Retinal pigment epithelial cell (primary cell): ENCODE results near the gene GMCL1.
"Not testable (repeated sequence)": the region's sequence is repeated elsewhere in the genome, so short reads cannot be mapped to it uniquely, and the experiment has no call there.

Experiments
- DNase-seq: peaks from one replicate; pipeline ENCODE4 v3.0.0-alpha.2; 2010; ENCODE audit warnings: low read depth
- H3K4me3 ChIP-seq: 2 replicates; pipeline ENCODE4 v1.5.1; 2011; ENCODE audit warnings: mild to moderate bottlenecking, low read length, control low read depth, moderate library complexity
- CTCF ChIP-seq: conservative IDR thresholded peaks from 2 replicates; pipeline ENCODE4 v1.5.1; 2011; ENCODE audit warnings: low read depth, low read length, control low read depth, inconsistent platforms

The GMCL1 gene

GRCh38 chr2:69798290-69798908, 31.1 kb upstream of the GMCL1 start:
- H3K4me3 ChIP-seq, result peak overlapping the region; percentile 26
- no peak for TF ChIP-seq CTCF
- no peak for DNase-seq

GRCh38 chr2:69798909-69799526, 30.4 kb upstream of the GMCL1 start:
- TF ChIP-seq CTCF, result no peak
- DNase-seq, result peak; percentile 29
- H3K4me3 ChIP-seq, result peak overlapping the region; percentile 26

GRCh38 chr2:69801745-69802290, 27.6 kb upstream of the GMCL1 start:
- H3K4me3 ChIP-seq, result no peak overlapping the region
- TF ChIP-seq CTCF, result no peak
- DNase-seq, result no peak

- DNase-seq, H3K4me3 ChIP-seq: not testable (repeated sequence)
Observed at GRCh38 chr2:69802781-69803367, 26.6 kb upstream of the GMCL1 start.

GRCh38 chr2:69804416-69804815, 25.0 kb upstream of the GMCL1 start:
- no peak for TF ChIP-seq CTCF

GRCh38 chr2:69805887-69806286, 23.6 kb upstream of the GMCL1 start:
- DNase-seq, result no peak
- H3K4me3 ChIP-seq, result no peak overlapping the region
- no peak for TF ChIP-seq CTCF

More at GRCh38 chr2:69804416-69804815, 25.0 kb upstream of the GMCL1 start:
- no peak overlapping the region for H3K4me3 ChIP-seq
- no peak for DNase-seq

GRCh38 chr2:69807821-69808540, 21.5 kb upstream of the GMCL1 start:
- no peak for DNase-seq
- no peak overlapping the region for H3K4me3 ChIP-seq
- TF ChIP-seq CTCF, result no peak
